BLaER1 treated with 17β-estradiol and CSF1 and Interleukin-3, amounts not matched to agents 10 nM and 100 nM (cell line): Measurements from ENCODE around the gene ALDH1L1.

Source experiments
- H3K27ac ChIP-seq, 11 experiments: shearing (Covaris generic); formaldehyde crosslinking; 2 replicates each; pipeline ENCODE4 v1.8.1; 2022
- H3K27me3 ChIP-seq, 11 experiments: shearing (Covaris generic); formaldehyde crosslinking; 2 replicates each; pipeline ENCODE4 v1.8.1; 2022
- H3K36me3 ChIP-seq, 11 experiments: shearing (Covaris generic); formaldehyde crosslinking; 2 replicates each; pipeline ENCODE4 v1.8.1; 2022
- H3K4me1 ChIP-seq, 10 experiments: shearing (Covaris generic); formaldehyde crosslinking; 2 replicates each; pipeline ENCODE4 v1.8.1; 2022
- H3K4me2 ChIP-seq, 11 experiments: shearing (Covaris generic); formaldehyde crosslinking; 2 replicates each; pipeline ENCODE4 v1.8.1; 2022
- H3K4me3 ChIP-seq, 10 experiments: shearing (Covaris generic); formaldehyde crosslinking; 2 replicates each; pipeline ENCODE4 v1.8.1; 2022
- H3K9ac ChIP-seq, 11 experiments: shearing (Covaris generic); formaldehyde crosslinking; 2 replicates each; pipeline ENCODE4 v1.8.1; 2022
- H3K9me3 ChIP-seq, 11 experiments: shearing (Covaris generic); formaldehyde crosslinking; replicated peaks in 1 of 11; 2 replicates each; pipeline ENCODE4 v1.8.1; 2022
- H4K20me1 ChIP-seq, 11 experiments: shearing (Covaris generic); formaldehyde crosslinking; 2 replicates each; pipeline ENCODE4 v1.8.1; 2022
- Cebpa-rat ChIP-seq, 11 experiments: shearing (Covaris generic); IDR thresholded peaks; 2 replicates each; pipeline ENCODE4 v1.8.1; 2022

Gene ALDH1L1

DNA sequence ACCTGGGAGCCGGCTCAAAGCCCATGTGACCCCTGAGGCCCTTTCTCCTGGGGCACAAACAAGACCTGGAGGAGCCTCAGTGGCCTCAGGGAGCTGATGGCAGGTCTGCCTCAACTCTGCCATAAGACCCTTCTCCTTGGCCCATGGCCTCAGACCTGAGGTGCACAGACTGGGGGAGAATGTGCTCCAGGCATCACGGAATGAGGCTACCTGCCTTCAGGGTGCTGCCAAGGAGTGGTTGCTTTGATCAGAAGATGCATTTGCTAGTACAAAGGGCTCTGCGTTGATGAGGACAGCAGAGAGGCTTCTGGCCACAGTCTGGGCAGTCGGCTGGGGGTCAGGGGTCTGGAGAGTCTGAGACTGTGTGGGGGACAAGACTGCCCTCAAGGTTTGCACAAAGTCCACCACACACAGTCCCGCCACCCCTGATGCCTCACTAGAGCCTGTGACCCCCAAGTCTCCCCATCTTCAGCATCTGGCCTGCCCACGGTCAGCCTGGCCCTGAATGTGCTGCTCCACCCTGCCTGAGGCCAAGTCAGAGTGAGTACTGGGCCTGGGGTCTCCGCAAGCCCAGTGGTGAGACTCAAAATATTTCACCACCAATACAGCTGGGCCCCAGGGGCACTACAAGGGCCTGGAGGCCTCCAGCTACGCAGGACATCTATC, 26.6 kb downstream of the ALDH1L1 start:
- no peak overlapping the region for H3K27ac ChIP-seq
- H3K9me3 ChIP-seq = peaks cover 0 to 9% (median 0%) of the 10 kb centered on the region in 11 experiments; a peak in 3 of 22 replicates
- no peak for TF ChIP-seq Cebpa-rat (IDR thresholded peaks at IDR 0.05)
- H4K20me1 ChIP-seq = no peaks in the 10 kb centered on the region
- H3K27me3 ChIP-seq = no peaks in the 10 kb centered on the region
- H3K9ac ChIP-seq = no peak overlapping the region
- peaks cover 0 to 9% (median 7%) of the 10 kb centered on the region in 10 experiments; a peak in 11 of 20 replicates for H3K4me1 ChIP-seq
- H3K4me2 ChIP-seq = no peak overlapping the region
- no peak overlapping the region for H3K4me3 ChIP-seq
- no peaks in the 10 kb centered on the region for H3K36me3 ChIP-seq

DNA sequence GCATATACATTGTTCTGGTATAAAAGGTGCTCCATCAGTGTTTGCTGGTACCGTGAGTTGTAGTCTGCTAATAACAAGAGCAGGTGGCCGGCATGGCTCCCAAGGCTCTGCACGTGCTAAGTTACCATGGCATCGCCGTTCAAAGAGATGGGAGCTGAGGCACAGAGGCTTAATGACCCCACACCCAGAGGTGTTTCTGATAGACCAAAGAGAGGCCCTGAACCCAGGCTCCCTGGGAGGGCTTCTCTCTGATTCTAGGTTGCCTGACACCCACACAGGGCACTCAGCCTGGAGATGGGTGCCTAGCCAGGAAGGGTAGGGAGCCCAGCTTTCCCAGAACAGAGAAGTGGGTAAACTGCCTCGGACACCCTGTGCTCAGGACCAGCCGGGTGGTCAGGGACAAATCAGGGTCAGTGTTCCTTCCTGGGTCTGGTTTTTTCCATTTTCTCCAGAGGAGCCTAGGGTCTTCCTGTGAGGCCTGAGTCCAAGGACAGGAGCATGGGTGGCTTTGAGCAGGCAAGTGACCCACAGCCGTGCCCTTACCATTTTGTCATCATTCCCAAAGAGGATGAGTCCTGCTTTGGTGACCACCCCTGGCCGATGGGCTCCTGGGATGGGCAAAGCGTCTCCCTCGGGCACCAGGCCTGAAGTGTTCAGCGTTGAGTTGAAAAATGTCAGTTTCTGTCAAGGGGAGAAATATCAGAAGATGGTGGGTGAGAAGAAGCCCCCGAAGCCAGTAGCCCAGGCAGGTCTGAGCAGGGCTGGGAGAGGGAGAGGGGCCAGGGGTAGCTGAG, 27.3 kb downstream of the ALDH1L1 start:
- Histone ChIP-seq H4K20me1 (no peaks in the 10 kb centered on the region), H3K9ac (no peak overlapping the region), H3K4me2 (no peak overlapping the region), H3K4me3 (no peak overlapping the region), H3K9me3 (peaks cover 0 to 9% (median 0%) of the 10 kb centered on the region in 11 experiments; a peak in 3 of 22 replicates), H3K4me1 (peaks cover 0 to 2% (median under 1%) of the 10 kb centered on the region in 10 experiments; a peak in 5 of 20 replicates), H3K27me3 (no peaks in the 10 kb centered on the region), H3K27ac (no peak overlapping the region), H3K36me3 (no peaks in the 10 kb centered on the region)
- TF ChIP-seq Cebpa-rat (IDR thresholded peaks at IDR 0.05) = no peak

DNA sequence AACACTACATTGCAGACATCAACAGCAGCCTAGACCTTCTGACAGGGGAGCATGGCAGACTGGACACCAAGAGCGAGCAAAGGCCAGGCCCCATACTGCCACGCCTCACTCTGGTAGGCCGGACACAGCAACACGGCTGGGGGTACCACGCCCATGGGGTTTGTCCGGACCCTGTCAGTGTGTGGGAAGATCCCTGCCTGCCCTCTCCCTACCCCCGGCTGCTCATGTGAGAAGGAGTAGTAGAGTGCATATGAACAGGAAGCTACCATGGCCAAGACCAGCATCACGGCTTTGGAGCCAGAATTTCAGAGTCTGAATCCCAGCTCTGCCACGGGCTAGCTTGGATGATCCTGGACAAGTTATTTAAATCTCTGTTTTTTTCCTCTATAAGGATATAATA, 27.9 kb downstream of the ALDH1L1 start:
- H3K27me3 ChIP-seq = no peaks in the 10 kb centered on the region
- no peak overlapping the region for H3K4me2 ChIP-seq
- no peak overlapping the region for H3K9ac ChIP-seq
- peaks cover 0 to 9% (median 0%) of the 10 kb centered on the region in 11 experiments; a peak in 3 of 22 replicates for H3K9me3 ChIP-seq
- no peak overlapping the region for H3K27ac ChIP-seq
- TF ChIP-seq Cebpa-rat (IDR thresholded peaks at IDR 0.05) = no peak
- no peaks in the 10 kb centered on the region for H3K36me3 ChIP-seq
- H3K4me3 ChIP-seq = no peak overlapping the region
- no peaks in the 10 kb centered on the region for H3K4me1 ChIP-seq
- H4K20me1 ChIP-seq = no peaks in the 10 kb centered on the region

DNA sequence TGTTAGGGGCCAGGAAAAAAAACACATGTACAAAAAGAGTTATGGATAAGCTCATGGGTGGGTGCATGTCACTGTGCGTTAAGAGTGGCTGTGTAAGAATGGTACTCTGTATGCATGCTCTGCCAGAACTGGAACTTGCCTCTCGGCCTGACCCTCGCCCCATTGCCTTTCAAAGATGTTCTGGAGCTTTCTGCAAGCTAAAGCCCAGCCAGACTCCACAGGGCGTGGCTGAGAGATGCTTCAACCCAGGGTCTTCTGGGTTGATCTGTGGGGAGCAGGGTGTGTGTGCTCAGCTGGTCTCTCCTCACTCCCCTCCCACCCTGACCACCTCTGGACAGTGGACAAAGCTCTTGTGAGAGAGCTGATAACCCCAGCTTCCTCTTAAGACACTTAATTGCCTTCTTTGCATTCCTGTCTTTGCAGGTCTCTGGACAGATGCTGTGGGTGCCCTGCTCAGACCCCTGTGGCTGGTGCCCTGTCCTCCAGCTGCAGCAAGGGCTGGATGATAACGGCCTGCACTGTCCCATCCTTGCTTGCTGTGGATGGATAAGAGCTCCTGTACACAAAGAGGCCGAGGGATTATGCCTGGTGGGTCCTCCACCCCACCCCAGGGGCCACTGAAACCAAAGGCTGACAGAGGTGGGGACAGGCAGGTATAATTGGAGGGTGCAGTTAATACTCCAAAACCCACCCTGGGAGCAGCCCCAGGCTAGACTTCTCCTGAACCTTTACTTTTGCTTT, 28.7 kb downstream of the ALDH1L1 start:
- H3K27me3 ChIP-seq = no peaks in the 10 kb centered on the region
- no peaks in the 10 kb centered on the region for H4K20me1 ChIP-seq
- no peak overlapping the region for H3K4me2 ChIP-seq
- no peak for TF ChIP-seq Cebpa-rat (IDR thresholded peaks at IDR 0.05)
- no peak overlapping the region for H3K4me3 ChIP-seq
- H3K36me3 ChIP-seq = no peaks in the 10 kb centered on the region
- peaks cover 0 to 5% (median 0%) of the 10 kb centered on the region in 11 experiments; a peak in 3 of 22 replicates for H3K9me3 ChIP-seq
- H3K27ac ChIP-seq = no peak overlapping the region
- H3K9ac ChIP-seq = no peak overlapping the region
- no peaks in the 10 kb centered on the region for H3K4me1 ChIP-seq

DNA sequence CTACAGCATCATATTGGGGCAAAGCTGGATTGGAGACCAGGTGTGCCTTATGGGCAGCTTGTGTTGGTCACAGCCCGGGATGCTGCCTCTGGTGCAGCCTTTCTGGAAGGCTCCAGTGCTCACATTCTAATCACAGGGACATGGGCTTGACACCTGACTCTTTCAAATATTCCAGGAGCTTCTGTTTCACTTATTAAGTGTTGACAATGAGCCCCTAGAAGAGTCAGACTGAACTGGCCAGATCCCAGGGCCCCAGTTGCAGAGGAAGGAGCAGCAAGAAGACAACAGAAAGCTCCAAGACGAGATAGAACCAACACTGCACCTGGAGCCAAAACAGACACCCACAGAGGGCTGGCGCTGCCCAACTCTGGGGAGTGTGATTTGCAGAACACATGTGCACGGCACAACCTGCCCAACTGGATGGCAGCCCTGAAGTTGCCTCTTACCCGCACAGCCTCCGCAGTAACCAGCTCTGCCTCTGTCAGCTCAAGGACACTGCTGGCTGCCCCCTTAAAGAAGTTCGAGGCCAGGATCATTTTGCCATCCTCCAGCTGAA, 30.3 kb downstream of the ALDH1L1 start:
- no peak overlapping the region for H3K9ac ChIP-seq
- no peaks in the 10 kb centered on the region for H3K27me3 ChIP-seq
- no peak overlapping the region for H3K4me2 ChIP-seq
- H3K4me1 ChIP-seq = no peaks in the 10 kb centered on the region
- H4K20me1 ChIP-seq = no peaks in the 10 kb centered on the region
- H3K36me3 ChIP-seq = no peaks in the 10 kb centered on the region
- TF ChIP-seq Cebpa-rat (IDR thresholded peaks at IDR 0.05) = no peak
- no peaks in the 10 kb centered on the region for H3K9me3 ChIP-seq
- no peak overlapping the region for H3K27ac ChIP-seq
- H3K4me3 ChIP-seq = no peak overlapping the region

DNA sequence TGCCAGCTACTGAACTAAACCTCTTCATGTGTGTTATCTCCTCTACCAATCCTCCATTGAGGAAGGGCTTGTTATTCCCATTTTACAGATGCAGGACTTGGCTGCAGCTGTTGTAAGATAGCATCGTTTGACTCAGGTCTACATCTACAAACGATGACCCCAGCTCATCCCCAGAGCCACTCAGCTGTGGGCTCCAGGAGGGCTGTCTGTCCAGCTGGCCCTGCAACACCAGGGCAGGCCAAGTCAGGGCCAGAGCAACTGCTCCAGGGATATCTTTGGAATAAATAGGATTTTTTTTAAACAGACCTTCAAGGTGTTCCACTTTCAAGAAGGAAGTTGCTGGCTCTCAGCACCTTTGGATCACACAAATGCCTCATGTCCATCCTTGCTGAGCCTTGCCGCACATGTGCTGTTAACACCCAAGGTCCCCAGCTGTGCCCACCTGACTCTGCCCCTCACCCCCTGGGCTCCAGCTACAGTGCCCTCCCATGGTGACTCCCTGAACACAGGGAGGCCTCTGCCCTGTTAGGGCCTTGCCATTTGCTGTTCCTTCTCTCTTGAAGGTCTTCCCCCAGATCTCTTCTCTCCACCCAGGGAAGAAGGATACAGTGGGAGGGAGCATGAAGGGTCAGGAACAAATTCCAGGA, 31.0 kb downstream of the ALDH1L1 start:
- Histone ChIP-seq H3K4me3 (no peak overlapping the region), H3K9me3 (no peaks in the 10 kb centered on the region), H3K27ac (no peak overlapping the region), H4K20me1 (no peaks in the 10 kb centered on the region), H3K4me2 (no peak overlapping the region), H3K27me3 (no peaks in the 10 kb centered on the region), H3K36me3 (no peaks in the 10 kb centered on the region), H3K4me1 (no peaks in the 10 kb centered on the region), H3K9ac (no peak overlapping the region)
- no peak for TF ChIP-seq Cebpa-rat (IDR thresholded peaks at IDR 0.05)

DNA sequence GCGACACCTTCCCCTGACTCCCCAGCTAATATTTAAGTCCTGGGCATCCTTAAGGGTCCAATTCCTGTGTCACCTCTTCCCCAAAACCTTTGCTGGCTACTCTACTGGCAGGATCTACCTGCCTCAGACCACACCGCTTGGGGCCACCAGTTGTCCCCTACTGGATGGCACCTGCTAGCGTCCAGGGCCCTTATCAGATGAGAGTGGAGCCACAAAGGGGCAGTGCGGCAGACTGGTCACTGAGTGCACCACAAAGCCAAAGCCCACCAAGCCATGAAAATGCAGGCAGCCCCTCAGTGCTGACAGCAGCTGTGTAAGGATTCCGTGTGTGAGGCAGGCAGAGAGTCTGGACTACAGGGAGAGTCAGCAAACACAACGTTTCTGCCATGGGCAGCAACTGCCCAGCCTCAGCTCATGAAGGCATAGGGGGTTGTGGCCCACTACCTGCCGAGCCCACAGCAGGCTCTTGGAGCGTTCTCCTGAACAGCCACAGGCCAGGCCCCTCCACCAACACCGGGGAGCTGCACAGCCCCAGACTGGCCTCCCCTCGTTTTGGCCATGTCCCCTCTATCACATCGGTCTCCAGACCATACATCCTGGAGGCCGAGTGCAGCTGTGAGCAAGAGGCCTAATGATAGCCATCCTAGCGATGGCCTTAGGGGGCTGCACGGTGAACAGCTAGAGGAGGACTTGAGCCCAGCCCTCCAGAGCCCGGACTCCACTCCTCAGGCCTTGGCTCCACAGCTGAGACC, 32.3 kb downstream of the ALDH1L1 start:
- H3K4me3 ChIP-seq = no peak overlapping the region
- H3K27me3 ChIP-seq = no peaks in the 10 kb centered on the region

DNA sequence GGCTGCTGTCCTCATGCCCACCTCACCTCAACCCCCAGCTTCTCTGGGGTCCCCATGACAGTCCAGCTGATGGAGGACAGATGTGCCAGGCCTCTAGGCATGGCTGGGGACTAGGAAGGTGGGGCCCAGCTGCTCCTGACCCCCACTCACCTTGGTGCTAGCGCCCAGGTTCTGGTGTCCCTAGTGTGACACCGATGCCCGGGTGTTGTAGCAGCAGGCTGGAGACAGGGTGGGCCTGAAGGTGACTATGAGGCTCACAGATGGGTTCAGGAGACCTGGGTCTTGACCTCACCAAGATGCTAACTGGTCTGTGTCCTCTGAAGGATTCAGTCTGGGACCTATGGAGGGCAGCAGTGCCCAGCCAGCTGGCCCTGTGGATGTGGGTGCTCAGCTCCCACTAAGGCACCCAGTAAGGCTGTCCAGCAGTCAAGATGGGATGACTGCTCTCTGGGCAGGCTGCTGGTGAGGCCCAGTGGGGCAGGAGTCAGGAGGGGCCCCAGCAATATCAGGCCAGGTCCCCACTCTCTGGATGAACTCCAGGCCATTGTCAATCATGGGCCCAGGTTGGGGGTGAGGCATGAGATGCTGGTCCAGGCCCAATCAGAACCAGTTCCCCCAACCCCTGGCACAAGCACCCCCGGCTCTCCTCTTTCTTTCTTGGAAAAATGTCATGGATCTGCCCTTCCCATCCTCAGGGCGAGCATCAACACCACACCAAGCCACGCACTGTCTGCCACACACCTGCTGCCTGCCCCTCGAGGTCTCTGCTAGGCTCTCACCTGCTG, 33.0 kb downstream of the ALDH1L1 start:
- no peaks in the 10 kb centered on the region for H3K9me3 ChIP-seq
- H3K27me3 ChIP-seq = no peaks in the 10 kb centered on the region
- no peaks in the 10 kb centered on the region for H3K36me3 ChIP-seq
- TF ChIP-seq Cebpa-rat (IDR thresholded peaks at IDR 0.05) = no peak
- H3K9ac ChIP-seq = no peak overlapping the region
- no peaks in the 10 kb centered on the region for H4K20me1 ChIP-seq
- H3K27ac ChIP-seq = no peak overlapping the region
- H3K4me2 ChIP-seq = no peak overlapping the region
- H3K4me3 ChIP-seq = no peak overlapping the region
- H3K4me1 ChIP-seq = no peaks in the 10 kb centered on the region

More for the DNA sequence above, 32.3 kb downstream of the ALDH1L1 start:
- Histone ChIP-seq H3K4me2 (no peak overlapping the region), H3K9me3 (no peaks in the 10 kb centered on the region), H3K4me1 (no peaks in the 10 kb centered on the region), H3K9ac (no peak overlapping the region), H3K27ac (no peak overlapping the region), H4K20me1 (no peaks in the 10 kb centered on the region), H3K36me3 (no peaks in the 10 kb centered on the region)
- no peak for TF ChIP-seq Cebpa-rat (IDR thresholded peaks at IDR 0.05)
